A673 (cell line): ENCODE measurements around the gene PNKD. TPM values are rescaled to one million over a fixed set of nuclear protein-coding genes. Genes with fewer than 3 reads are reported as not detected.
A peak's percentile ranks its signal among the peaks of the same experiment; 100 is the strongest.

Source experiments
- BruUV-seq: library from RNA; stranded (reverse); fragments of 400-500 nt; replicated peaks from 2 replicates; lab custom pipeline; 2021; lab: Mats Ljungman, UMichigan
- CTCF ChIA-PET: fragments of 300-600 bp; sonication (Branson Sonifier 250); formaldehyde crosslinking; loops from one replicate; lab custom pipeline; 2022; ENCODE audit warnings: antibody characterized with exemption; lab: Charles Lee
- POLR2A ChIA-PET: fragments of 300-600 bp; sonication (Branson Sonifier 250); formaldehyde crosslinking; loops from one replicate; lab custom pipeline; 2022; ENCODE audit warnings: antibody characterized with exemption; ENCODE audit not compliant: low non-redundant PET; lab: Charles Lee
- DNase-seq: peaks from one replicate; pipeline ENCODE4 v3.0.0-alpha.2; 2015; ENCODE audit warnings: low spot score
- H3K27ac ChIP-seq: fragments of 200-600 bp; sonication (generic); 2 replicates; pipeline ENCODE4 v1.5.1; 2016; ENCODE audit warnings: mixed run types, low read depth, mild to moderate bottlenecking, mixed read lengths, antibody characterized with exemption, low read length; ENCODE audit not compliant: poor library complexity, severe bottlenecking
- H3K27me3 ChIP-seq: fragments of 200-600 bp; sonication (generic); replicated peaks from 2 replicates; pipeline ENCODE4 v1.6.1; 2017; ENCODE audit warnings: mixed run types, low read depth, mild to moderate bottlenecking, mixed read lengths, antibody characterized with exemption, low read length; ENCODE audit not compliant: insufficient read depth, poor library complexity
- H3K36me3 ChIP-seq: fragments of 200-600 bp; sonication (generic); 2 replicates; pipeline ENCODE4 v1.6.1; 2016; ENCODE audit warnings: mixed run types, mild to moderate bottlenecking, mixed read lengths, antibody characterized with exemption, low read length; ENCODE audit not compliant: insufficient read depth, poor library complexity, severe bottlenecking
- H3K4me1 ChIP-seq: fragments of 200-600 bp; sonication (generic); 2 replicates; pipeline ENCODE4 v1.6.1; 2017; ENCODE audit warnings: mixed run types, mild to moderate bottlenecking, mixed read lengths, antibody characterized with exemption, low read length; ENCODE audit not compliant: insufficient read depth, poor library complexity, severe bottlenecking
- H3K4me3 ChIP-seq: fragments of 200-600 bp; sonication (generic); 2 replicates; pipeline ENCODE4 v1.5.1; 2016; ENCODE audit warnings: low read depth, mixed run types, mild to moderate bottlenecking, mixed read lengths, low read length; ENCODE audit not compliant: poor library complexity, severe bottlenecking
- H3K9me3 ChIP-seq: fragments of 200-600 bp; sonication (generic); 2 replicates; pipeline ENCODE4 v1.6.1; 2016; ENCODE audit warnings: mixed run types, low read depth, mild to moderate bottlenecking, mixed read lengths, antibody characterized with exemption, low read length; ENCODE audit not compliant: poor library complexity, severe bottlenecking
- EZH2 ChIP-seq: fragments of 200-600 bp; sonication (generic); IDR thresholded peaks from 2 replicates; pipeline ENCODE4 v1.6.1; 2017; ENCODE audit warnings: borderline replicate concordance, low read depth, mild to moderate bottlenecking, mixed read lengths, antibody characterized with exemption, low read length; ENCODE audit not compliant: poor library complexity, severe bottlenecking
- intact Hi-C: fragments of 100-400 bp; cut with micrococcal nuclease; formaldehyde crosslinking; loops from one replicate; pipeline ENCODE4 v1.10.0; 2022; ENCODE audit not compliant: unreplicated experiment
- total RNA-seq: library from RNA; stranded (reverse); gene quantifications from 2 replicates; pipeline ENCODE4 v1.2.3, GENCODE V29; 2021
- TF ChIP-seq, protein P1 (sequence below): fragments of 300-800, 200-600 bp; sonication (generic); conservative IDR thresholded peaks from 2 replicates; pipeline ENCODE4 v1.5.1; 2017; ENCODE audit warnings: low read depth, mild to moderate bottlenecking, antibody characterized with exemption, low read length, moderate library complexity, mixed read lengths

The PNKD gene
- total RNA-seq, 1 experiment from 2014 or later, result 36.7 TPM

DNA sequence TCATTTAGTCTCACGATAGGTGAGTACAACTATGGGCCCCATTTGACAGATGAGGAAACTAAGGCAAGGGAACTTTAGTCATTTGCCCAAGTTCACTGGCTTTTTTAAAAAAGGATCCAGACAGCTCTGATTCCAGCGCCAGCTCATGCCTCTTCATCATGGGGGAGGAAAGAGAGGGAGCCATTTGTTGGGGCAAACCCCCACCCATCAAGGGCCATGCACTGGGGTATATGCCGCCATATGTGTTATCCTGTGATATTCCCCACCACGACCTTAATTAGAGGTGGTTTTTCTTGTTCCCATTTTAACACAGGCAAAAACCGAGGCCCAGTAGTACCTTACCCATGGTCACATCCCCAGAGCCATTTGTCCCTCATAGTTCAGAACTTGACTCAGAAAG, 10.2 kb upstream of the PNKD start:
- ChIA-PET CTCF (no interaction called here), POLR2A (no interaction called here)
- Histone ChIP-seq H3K4me3 (no peak overlapping the region), H3K9me3 (no peaks in the 10 kb centered on the region), H3K4me1 (peaks cover 15% of the 10 kb centered on the region), H3K27ac (no peak overlapping the region), H3K36me3 (peaks cover 27% of the 10 kb centered on the region), H3K27me3 (no peaks in the 10 kb centered on the region)
- TF ChIP-seq EZH2, result no peak
- TF ChIP-seq, protein P1, sequence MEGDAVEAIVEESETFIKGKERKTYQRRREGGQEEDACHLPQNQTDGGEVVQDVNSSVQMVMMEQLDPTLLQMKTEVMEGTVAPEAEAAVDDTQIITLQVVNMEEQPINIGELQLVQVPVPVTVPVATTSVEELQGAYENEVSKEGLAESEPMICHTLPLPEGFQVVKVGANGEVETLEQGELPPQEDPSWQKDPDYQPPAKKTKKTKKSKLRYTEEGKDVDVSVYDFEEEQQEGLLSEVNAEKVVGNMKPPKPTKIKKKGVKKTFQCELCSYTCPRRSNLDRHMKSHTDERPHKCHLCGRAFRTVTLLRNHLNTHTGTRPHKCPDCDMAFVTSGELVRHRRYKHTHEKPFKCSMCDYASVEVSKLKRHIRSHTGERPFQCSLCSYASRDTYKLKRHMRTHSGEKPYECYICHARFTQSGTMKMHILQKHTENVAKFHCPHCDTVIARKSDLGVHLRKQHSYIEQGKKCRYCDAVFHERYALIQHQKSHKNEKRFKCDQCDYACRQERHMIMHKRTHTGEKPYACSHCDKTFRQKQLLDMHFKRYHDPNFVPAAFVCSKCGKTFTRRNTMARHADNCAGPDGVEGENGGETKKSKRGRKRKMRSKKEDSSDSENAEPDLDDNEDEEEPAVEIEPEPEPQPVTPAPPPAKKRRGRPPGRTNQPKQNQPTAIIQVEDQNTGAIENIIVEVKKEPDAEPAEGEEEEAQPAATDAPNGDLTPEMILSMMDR, result no peak
- intact Hi-C loops, result no loop called here
- no peak for DNase-seq
- BruUV-seq, result no TSS peak

DNA sequence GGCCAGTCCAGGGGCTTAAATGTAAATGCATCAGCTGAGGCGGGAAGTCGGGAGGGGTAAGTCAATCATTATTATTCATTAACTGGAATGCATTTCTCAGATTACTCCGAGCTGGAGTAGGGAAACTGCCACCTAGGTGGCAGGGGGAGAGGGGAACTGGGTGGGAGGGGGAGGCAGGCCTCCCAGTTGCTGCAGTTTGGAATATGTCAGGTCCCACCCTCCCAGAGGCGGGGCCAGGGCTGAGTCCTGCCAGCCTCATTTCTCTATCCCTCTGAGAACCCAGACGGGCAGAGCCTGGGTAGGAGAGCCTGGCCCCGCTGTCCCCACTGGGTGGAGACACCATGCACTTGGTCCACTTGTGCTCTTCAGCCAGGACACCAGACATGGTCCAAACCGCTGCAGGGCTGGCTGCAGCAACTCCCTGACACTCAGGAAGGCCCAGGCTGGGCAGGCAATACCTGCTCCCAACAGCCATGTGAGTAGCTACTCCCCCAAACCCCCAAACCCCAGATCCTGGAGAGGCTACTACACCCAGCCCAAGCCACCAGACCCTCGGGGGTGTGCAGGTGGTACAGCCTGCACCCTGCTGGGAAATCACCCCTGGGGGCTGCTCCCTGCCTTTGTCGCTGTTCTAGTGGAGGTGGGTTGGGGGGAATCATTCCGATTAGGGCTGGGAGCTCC, 9.4 kb upstream of the PNKD start, which contains the start of gene GPBAR1:
GPBAR1 (plus strand) TSS at position 274 of the 681 bp plus-strand sequence. CDS start 1,710 bp downstream, outside the sequence.
- Histone ChIP-seq H3K36me3 (peaks cover 21% of the 10 kb centered on the region), H3K9me3 (no peaks in the 10 kb centered on the region), H3K27ac (peak within 1 kb of the TSS; percentile 32), H3K4me3 (no peak within 1 kb of the TSS), H3K4me1 (peaks cover 15% of the 10 kb centered on the region), H3K27me3 (no peaks in the 10 kb centered on the region)
- BruUV-seq, result no TSS peak
- ChIA-PET POLR2A (no interaction called here), CTCF (no interaction called here)
- peak; percentile 47 for DNase-seq
- TF ChIP-seq, protein P1, result no peak
- TF ChIP-seq EZH2, result no peak
- intact Hi-C loops, result no loop called here

DNA sequence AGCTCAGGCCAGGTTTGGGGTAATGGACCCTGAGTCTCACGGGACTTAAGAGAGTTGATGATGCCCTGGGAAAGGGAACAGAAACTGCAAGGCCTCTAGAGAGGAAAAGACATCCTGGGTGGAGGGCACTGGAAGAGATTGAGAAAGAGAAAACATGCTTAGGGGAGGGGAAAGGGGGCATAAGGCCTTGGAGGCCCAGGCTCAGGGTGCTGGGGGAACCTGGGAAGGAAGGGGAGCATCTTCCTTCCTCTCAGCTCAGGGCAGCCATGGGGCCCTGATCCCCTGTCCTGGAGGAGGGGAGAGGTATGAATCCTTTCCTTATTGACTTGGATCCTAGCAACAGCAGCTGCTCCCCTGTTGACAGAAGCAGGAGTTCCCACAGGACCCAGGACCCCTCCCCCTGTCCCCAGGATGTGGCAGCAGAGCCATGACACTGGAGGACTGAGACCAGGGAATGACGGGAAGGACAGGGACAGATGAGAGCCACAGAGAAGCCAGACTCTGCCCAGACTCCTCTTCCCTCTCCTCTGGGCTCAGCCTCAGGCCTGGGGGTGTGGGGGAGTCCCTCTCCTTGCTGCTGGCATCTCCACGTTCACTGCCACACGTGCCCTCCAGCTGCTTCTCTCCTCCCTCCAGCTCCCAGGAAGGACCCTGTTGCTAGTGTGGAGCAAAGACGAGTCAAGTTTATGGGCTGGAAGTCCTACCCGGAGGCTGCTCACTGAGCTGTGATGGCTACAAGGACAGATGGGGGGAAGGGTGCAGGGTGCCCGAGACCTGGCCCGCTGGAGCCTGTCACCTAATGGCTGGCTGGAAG, 8.7 kb upstream of the PNKD start:
- no peak for DNase-seq
- ChIA-PET POLR2A (no interaction called here), CTCF (no interaction called here)
- H3K27ac ChIP-seq, result peak overlapping the region; percentile 32
- intact Hi-C loops, result no loop called here
- no peak overlapping the region for H3K4me3 ChIP-seq
- H3K9me3 ChIP-seq, result no peaks in the 10 kb centered on the region
- no peaks in the 10 kb centered on the region for H3K27me3 ChIP-seq
- TF ChIP-seq EZH2, result no peak
- TF ChIP-seq, protein P1, result no peak
- no TSS peak for BruUV-seq
- H3K36me3 ChIP-seq, result peaks cover 22% of the 10 kb centered on the region
- peaks cover 15% of the 10 kb centered on the region for H3K4me1 ChIP-seq
